HFFc6 (cell line): ENCODE data around the gene CD96. TPM values are rescaled to one million over a fixed set of nuclear protein-coding genes. Genes with fewer than 3 reads are reported as not detected.
"Not testable (repeated sequence)": the region's sequence is repeated elsewhere in the genome, so short reads cannot be mapped to it uniquely, and the experiment has no call there.

Experiments
- DNase-seq: peaks from one replicate; pipeline ENCODE4 v3.0.0-alpha.2; 2018
- H3K27ac Mint-ChIP-seq: 2 replicates; pipeline ENCODE4 v1.8.0; 2020; ENCODE audit warnings: mild to moderate bottlenecking, mixed read lengths
- H3K27me3 Mint-ChIP-seq: 2 replicates; pipeline ENCODE4 v1.8.0; 2021; ENCODE audit warnings: mild to moderate bottlenecking, moderate library complexity, mixed read lengths; ENCODE audit not compliant: insufficient read depth
- H3K36me3 Mint-ChIP-seq: 2 replicates; pipeline ENCODE4 v1.8.0; 2021; ENCODE audit warnings: low read depth, mixed read lengths
- H3K4me1 Mint-ChIP-seq: 2 replicates; pipeline ENCODE4 v1.8.0; 2020; ENCODE audit warnings: low read depth, mixed read lengths
- H3K4me3 Mint-ChIP-seq: 2 replicates; pipeline ENCODE4 v1.8.0; 2020; ENCODE audit warnings: mild to moderate bottlenecking, moderate library complexity, mixed read lengths
- H3K9me3 Mint-ChIP-seq: 2 replicates; pipeline ENCODE4 v1.8.0; 2020; ENCODE audit warnings: mild to moderate bottlenecking, mixed read lengths
- total RNA-seq, 6 experiments: library from RNA; stranded (reverse); fragmentation: NEBNext Ultra II Directional; extraction: Animal tissue kit (Norgen Biotek cat#: 25700); gene quantifications; 2 replicates in 1 of 6; 3 replicates in 5 of 6; pipeline ENCODE4 v1.2.3, GENCODE V29; 2021
- TF ChIP-seq, protein P1 (sequence below): fragments of 200-600 bp; sonication (generic); IDR thresholded peaks from 2 replicates; pipeline ENCODE4 v1.5.0; 2021; ENCODE audit warnings: antibody characterized with exemption, mild to moderate bottlenecking

CD96 gene
- total RNA-seq, 6 experiments from 2014 or later: not detected

DNA sequence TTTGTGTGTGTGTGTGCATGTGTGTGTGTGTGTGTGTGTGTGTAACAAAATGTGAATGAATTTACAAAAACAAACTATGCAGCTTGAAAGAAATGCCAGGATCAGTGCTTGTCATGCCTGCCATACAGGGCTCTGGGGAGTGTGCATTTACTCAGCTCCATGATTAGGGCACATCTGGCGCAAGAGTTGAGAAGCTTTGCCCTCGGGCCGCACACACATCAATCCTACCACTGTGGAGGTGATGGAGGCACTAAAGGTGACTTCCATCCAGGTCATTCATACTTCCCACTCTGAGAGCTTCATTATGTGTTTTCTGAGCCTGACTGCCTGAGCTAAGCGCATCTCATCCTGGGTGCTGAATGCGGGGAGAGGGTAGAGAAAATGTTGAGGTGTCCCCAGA lies 125.2 kb downstream of the CD96 start:
- TF ChIP-seq, protein P1, sequence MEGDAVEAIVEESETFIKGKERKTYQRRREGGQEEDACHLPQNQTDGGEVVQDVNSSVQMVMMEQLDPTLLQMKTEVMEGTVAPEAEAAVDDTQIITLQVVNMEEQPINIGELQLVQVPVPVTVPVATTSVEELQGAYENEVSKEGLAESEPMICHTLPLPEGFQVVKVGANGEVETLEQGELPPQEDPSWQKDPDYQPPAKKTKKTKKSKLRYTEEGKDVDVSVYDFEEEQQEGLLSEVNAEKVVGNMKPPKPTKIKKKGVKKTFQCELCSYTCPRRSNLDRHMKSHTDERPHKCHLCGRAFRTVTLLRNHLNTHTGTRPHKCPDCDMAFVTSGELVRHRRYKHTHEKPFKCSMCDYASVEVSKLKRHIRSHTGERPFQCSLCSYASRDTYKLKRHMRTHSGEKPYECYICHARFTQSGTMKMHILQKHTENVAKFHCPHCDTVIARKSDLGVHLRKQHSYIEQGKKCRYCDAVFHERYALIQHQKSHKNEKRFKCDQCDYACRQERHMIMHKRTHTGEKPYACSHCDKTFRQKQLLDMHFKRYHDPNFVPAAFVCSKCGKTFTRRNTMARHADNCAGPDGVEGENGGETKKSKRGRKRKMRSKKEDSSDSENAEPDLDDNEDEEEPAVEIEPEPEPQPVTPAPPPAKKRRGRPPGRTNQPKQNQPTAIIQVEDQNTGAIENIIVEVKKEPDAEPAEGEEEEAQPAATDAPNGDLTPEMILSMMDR: no peak
- Mint-ChIP-seq H3K4me1 (peaks cover 60% of the 10 kb centered on the region), H3K27ac (peak overlapping the region; percentile 36; the same call in 1 of the 2 replicates), H3K36me3 (peaks cover 15% of the 10 kb centered on the region), H3K27me3 (no peaks in the 10 kb centered on the region; the same call in 1 of the 2 replicates), H3K4me3 (no peak overlapping the region), H3K9me3 (peaks cover 15% of the 10 kb centered on the region)
- DNase-seq: no peak

DNA sequence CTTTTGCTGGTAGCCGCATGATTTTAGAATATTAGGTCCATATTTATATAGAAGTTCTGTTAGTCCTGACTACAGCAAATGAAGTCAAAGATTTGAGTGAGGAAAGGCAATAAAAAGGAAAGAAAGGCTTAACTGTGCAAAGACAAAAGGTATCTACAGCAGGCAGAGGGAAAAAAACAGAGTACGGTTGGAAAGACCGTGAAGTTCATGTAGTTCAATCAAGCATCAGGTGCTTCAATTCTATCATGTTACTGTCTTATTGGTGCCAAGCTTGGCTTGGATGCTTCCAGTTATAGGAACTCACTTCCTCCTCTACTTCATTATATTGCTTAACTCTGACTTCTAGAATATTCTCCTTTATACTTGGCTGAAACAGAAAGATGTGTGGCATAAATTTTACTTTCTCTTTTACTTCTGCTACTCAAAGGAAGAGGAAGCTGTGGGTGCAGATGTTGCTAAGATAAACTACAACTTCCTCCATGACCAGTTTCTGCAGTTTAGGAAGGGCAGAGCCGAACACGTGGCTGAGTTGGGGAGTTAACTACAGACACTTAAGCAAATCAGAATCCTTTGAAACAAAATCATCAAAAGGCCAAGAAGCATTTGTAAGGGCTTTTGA lies 125.7 kb downstream of the CD96 start:
- Mint-ChIP-seq H3K27me3 (no peaks in the 10 kb centered on the region; the same call in 1 of the 2 replicates), H3K36me3 (peaks cover 10% of the 10 kb centered on the region), H3K9me3 (peaks cover 9% of the 10 kb centered on the region), H3K4me3 (peak overlapping the region; percentile 61), H3K4me1 (peaks cover 60% of the 10 kb centered on the region), H3K27ac (peak overlapping the region; percentile 75)
- TF ChIP-seq, protein P1: no peak
- peak; percentile 49 for DNase-seq

DNA sequence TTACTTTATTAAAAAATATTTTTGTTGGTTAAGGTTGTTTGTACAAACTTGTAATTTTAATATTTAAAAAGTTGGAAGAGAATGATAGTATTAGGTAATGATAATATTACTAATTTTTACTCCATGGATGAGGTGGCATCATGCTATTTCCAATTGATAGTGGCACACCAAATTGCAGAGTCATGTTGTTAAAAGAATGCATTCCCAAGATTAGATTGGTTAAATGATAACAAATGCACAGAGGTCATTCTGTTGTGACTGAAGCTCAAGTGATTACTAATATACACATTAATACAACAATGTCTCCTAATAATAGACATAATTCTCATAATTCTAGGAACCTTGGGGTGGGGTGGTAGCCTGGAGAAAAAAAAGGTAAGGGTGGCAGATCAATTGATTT lies 126.3 kb downstream of the CD96 start:
- Mint-ChIP-seq H3K4me1 (peaks cover 63% of the 10 kb centered on the region), H3K27ac (peak overlapping the region; percentile 75), H3K27me3 (no peaks in the 10 kb centered on the region), H3K4me3 (no peak overlapping the region; the same call in 1 of the 2 replicates), H3K9me3 (peaks cover 3% of the 10 kb centered on the region; the same call in 1 of the 2 replicates), H3K36me3 (peaks cover 4% of the 10 kb centered on the region; the same call in 1 of the 2 replicates)
- TF ChIP-seq, protein P1: no peak
- no peak for DNase-seq

DNA sequence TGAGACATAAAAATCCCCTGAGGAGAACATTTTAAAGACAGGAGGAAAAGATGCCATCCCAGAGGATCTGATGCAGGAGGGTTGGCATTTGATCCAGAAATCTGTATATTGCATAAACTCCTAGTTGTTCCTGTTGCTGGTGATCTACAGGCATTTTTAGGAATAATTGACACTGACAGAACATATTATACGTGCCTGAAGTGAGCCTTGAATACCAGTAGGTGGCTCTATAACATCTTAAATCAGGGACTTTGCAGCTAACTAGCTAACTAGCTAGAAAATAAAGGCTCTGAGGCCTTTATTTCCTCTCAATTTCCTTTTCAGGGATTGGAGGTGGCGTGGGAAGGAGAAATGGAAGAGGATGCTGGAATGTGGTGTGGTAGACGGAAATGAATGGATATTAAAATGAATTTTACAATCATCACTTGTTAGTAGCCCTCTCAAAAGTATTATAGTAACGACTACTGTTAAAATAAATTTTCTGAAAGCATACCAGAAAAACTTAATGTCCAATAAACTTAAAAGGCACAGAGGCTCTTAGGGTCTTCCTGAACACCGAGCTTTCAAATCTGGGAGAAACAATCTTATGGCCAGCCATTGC lies 127.0 kb downstream of the CD96 start:
- TF ChIP-seq, protein P1: peak; percentile 87
- Mint-ChIP-seq H3K27me3 (no peaks in the 10 kb centered on the region), H3K9me3 (no peaks in the 10 kb centered on the region), H3K27ac (peak overlapping the region; percentile 45), H3K36me3 (no peaks in the 10 kb centered on the region), H3K4me1 (peaks cover 70% of the 10 kb centered on the region), H3K4me3 (peak overlapping the region; percentile 1; the same call in 1 of the 2 replicates)
- peak; percentile 75 for DNase-seq

DNA sequence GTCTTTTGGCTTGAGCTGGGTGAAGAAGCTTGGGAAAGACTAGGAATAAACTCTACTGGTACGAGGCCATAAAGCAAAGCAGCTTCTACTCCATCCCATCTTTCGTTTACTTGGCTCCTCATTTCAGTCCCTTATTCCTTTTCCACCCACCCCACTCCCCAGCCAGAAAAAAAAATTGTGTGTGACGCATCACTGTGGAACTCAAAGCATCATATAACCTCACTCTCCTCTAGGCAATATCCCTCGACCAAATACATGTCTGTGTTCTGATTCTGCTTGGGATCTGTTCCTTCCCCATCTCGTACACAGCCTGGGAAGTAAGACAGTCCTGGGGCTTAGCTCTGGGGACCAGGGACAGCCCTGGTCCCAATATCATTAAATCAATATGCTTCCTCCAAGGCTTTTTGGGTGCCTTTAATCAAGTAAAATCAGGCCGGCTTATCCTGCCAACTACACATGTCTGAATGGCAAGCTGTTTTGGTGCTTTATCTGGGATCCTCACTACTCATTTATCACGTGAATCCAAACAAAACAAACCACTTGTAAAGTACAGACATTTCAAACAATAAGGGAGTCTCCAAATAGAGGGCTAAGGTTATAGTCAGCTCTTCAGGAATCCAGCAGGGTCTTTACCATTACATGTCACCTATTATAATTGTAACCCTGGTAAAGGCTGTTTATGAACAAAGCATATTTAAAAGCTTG lies 128.1 kb downstream of the CD96 start:
- H3K4me1 Mint-ChIP-seq: peaks cover 80% of the 10 kb centered on the region
- peak overlapping the region; percentile 82 for H3K27ac Mint-ChIP-seq
- DNase-seq: peak; percentile 58
- H3K36me3 Mint-ChIP-seq: no peaks in the 10 kb centered on the region
- TF ChIP-seq, protein P1: no peak
- H3K9me3 Mint-ChIP-seq: no peaks in the 10 kb centered on the region
- H3K27me3 Mint-ChIP-seq: no peaks in the 10 kb centered on the region
- H3K4me3 Mint-ChIP-seq: peak overlapping the region; percentile 67

DNA sequence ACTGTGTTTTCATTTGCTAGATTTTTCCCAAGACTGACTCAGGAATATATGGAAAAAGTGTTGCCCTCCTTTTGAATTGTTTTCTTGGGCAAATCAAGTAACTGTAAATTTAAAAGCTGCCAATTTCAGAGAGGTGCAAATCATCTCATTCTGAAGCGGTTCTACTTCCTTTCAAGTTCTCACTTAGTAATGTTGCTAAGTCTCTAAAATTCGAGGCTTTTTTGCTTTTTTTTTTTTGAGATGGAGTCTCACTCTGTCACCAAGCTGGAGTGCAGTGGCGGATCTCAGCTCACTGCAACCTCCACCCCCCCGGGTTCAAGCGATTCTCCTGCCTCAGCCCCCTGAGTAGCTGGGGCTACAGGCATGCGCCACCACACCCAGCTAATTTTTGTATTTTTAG lies 130.5 kb downstream of the CD96 start:
- not testable (repeated sequence) for H3K36me3 Mint-ChIP-seq, H3K27me3 Mint-ChIP-seq, H3K27ac Mint-ChIP-seq, DNase-seq, H3K4me3 Mint-ChIP-seq, H3K9me3 Mint-ChIP-seq
- peaks cover 85% of the 10 kb centered on the region for H3K4me1 Mint-ChIP-seq
